GM12874 (cell line): ENCODE measurements around the gene ANKRD11.

ENCODE experiments used
- TF ChIP-seq, protein P1 (sequence below): IDR thresholded peaks from 2 replicates; pipeline ENCODE4 v1.5.1; 2011; ENCODE audit warnings: low read depth, mild to moderate bottlenecking, control low read depth, low read length, moderate library complexity; ENCODE audit not compliant: insufficient read depth

The ANKRD11 gene

DNA sequence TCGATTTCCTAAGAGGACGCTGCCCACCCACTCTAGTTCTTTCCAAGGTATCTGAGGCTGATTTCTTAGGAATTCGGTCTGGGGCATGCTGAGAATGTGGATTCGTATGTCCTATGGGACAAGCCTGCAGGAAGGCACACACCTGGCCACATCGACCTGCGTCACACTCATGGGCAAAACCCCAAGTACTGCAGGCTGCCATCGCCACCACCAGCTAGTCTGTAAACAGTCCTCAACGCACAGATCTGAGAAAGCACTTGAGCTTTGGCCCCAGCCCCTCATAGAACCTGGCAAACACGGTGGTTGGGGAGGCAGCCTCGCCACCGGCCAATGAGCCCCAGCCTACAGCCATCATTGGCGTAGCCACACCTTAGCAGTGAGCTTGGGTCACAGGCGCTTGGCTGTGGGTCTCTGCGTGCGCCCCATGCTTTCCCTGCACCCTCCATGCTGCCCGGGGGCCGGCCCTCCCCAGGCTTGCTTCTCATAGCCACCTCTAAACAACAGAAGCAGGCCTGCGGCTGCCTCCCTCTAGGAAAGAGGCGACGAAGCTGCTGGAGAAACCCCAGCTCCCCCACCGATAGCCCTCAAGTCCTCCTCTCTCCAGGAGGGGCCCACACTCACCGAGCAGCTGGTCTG lies 197.8 kb downstream of the ANKRD11 start:
- TF ChIP-seq, protein P1, sequence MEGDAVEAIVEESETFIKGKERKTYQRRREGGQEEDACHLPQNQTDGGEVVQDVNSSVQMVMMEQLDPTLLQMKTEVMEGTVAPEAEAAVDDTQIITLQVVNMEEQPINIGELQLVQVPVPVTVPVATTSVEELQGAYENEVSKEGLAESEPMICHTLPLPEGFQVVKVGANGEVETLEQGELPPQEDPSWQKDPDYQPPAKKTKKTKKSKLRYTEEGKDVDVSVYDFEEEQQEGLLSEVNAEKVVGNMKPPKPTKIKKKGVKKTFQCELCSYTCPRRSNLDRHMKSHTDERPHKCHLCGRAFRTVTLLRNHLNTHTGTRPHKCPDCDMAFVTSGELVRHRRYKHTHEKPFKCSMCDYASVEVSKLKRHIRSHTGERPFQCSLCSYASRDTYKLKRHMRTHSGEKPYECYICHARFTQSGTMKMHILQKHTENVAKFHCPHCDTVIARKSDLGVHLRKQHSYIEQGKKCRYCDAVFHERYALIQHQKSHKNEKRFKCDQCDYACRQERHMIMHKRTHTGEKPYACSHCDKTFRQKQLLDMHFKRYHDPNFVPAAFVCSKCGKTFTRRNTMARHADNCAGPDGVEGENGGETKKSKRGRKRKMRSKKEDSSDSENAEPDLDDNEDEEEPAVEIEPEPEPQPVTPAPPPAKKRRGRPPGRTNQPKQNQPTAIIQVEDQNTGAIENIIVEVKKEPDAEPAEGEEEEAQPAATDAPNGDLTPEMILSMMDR: no peak

DNA sequence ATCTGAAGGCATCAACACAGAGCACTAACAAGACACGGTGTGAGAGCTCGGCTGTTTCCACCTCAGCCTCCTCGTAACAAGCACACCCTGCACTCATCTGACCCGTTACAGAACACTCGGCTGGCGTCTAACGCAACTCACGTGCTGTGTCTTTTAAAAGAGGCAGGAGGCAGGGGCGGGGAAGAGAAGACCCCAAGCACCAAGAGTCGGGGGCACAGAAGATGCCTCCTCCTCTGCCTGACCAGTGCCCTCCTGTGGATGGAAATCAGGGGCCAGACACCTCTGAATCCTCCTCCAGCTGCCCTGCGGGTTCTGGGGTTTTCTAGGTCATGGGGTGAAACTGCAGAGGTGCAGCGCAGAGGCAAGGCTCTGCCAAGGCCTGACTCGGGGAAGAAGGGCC lies 198.6 kb downstream of the ANKRD11 start:
- TF ChIP-seq, protein P1: no peak

DNA sequence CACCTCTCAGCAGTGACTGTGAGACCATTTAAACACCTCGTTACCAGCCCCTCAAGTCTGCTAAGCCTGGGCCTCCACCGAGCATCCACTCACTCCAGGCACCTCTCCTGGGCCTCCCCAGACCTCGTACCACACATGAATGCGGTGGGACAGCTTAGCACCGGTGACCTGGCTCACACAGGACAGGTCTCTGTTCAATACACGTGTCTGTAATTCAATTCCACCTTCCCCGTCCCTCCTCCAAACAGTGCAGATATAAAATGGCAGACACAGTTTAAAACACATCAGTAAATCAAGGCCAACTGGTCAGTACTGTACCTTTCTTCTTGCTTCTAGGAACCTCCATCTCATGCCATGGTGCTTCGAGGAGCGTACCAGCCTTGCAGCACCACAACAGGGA lies 199.0 kb downstream of the ANKRD11 start:
- TF ChIP-seq, protein P1: no peak

DNA sequence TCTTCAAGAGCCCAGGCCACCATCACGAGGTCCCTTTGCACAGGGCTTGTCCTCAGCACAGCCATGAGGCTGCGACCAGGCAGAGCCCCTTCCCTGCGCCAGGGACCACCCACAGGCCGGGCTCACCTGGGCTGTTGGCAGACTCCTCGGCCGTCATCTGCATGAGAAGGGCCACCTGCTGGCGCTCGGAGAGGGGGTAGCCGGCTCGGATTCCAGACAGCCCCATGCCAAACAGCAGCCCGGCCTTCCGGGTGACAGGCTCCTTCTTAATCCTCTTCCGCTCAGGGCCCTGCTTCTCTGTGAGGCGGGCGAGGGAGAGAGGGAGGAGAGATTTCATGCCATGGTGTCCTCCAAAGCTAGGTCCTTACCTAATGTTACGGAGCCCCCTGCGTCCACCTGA lies 199.5 kb downstream of the ANKRD11 start:
- TF ChIP-seq, protein P1: no peak

- TF ChIP-seq, protein P1: no peak
Measured at GRCh38 chr16:89290472-89290871, 199.9 kb downstream of the ANKRD11 start.

- TF ChIP-seq, protein P1: peak; percentile 89
Measured at GRCh38 chr16:89289428-89290395, 200.6 kb downstream of the ANKRD11 start.

GRCh38 chr16:89288966-89289365 lies 201.4 kb downstream of the ANKRD11 start:
- TF ChIP-seq, protein P1: no peak
